Kidney (tissue), 14 donors: Measurements from ENCODE around the gene KIF23. TPM values are rescaled to one million over a fixed set of nuclear protein-coding genes. Genes with fewer than 3 reads are reported as not detected.

Experiments used
- DNase-seq, 5 donors: peaks; one replicate each; pipeline ENCODE4 v3.0.0-alpha.2; 2013 to 2020
- FAIRE-seq: peaks from 2 replicates; lab custom pipeline; 2012; peaks lifted over from hg19 to GRCh38; lab: Jason Lieb, UNC
- H3K27ac ChIP-seq, 2 donors: one replicate each; pipeline ENCODE4 v1.7.0; 2013; ENCODE audit warnings: low read depth in 2 of 2, low read length in 2 of 2, inconsistent platforms in 1 of 2
- H3K27me3 ChIP-seq: one replicate; pipeline ENCODE4 v1.7.1; 2013; ENCODE audit warnings: low read length, inconsistent platforms; ENCODE audit not compliant: control insufficient read depth, insufficient read depth
- H3K36me3 ChIP-seq, 3 donors: one replicate each; pipeline versions ENCODE4 v1.7.0 to v1.7.1; 2013; ENCODE audit warnings: low read length in 3 of 3, control low read depth in 1 of 3, inconsistent platforms in 1 of 3; ENCODE audit not compliant: insufficient read depth in 3 of 3, control insufficient read depth in 2 of 3
- H3K4me1 ChIP-seq, 3 donors: one replicate each; pipeline versions ENCODE4 v1.7.0 to v1.7.1; 2013; ENCODE audit warnings: low read length in 3 of 3, inconsistent platforms in 1 of 3, low read depth in 1 of 3; ENCODE audit not compliant: control insufficient read depth in 2 of 3, insufficient read depth in 2 of 3
- H3K4me3 ChIP-seq, 3 donors: one replicate each; pipeline versions ENCODE4 v1.7.0 to v1.8.1; 2013; ENCODE audit warnings: low read length in 3 of 3, control low read depth in 1 of 3, inconsistent platforms in 1 of 3
- H3K9ac ChIP-seq, 3 donors: one replicate each; pipeline versions ENCODE4 v1.7.0 to v1.7.1; 2013; ENCODE audit warnings: low read length in 3 of 3, control low read depth in 1 of 3, inconsistent platforms in 1 of 3
- H3K9me3 ChIP-seq, 3 donors: one replicate each; pipeline versions ENCODE4 v1.7.0 to v1.7.1; 2013; ENCODE audit warnings: low read length in 3 of 3, control low read depth in 1 of 3, inconsistent platforms in 1 of 3; ENCODE audit not compliant: control insufficient read depth in 2 of 3, insufficient read depth in 1 of 3
- CTCF ChIP-seq: IDR thresholded peaks from 3 replicates; pipeline ENCODE4 v1.5.1; 2012; ENCODE audit warnings: mild to moderate bottlenecking, moderate library complexity, borderline replicate concordance; ENCODE audit not compliant: insufficient read depth; ENCODE audit errors: extremely low read depth
- intact Hi-C: fragments of 100-400 bp; cut with DNase I; formaldehyde crosslinking; loops from one replicate; pipeline ENCODE4 v1.11.1; 2022
- polyA plus RNA-seq: library from polyadenylated mRNA; stranded (reverse); fragments of 350-450 nt; fragmentation: Illumina TruSeq; extraction: RNeasy Lipid Tissue Mini Kit (QIAGEN cat#74804); gene quantifications from one replicate; pipeline ENCODE4 v1.2.3, GENCODE V29; 2014; ENCODE audit warnings: low read depth, low replicate concordance; ENCODE audit not compliant: insufficient read depth
- total RNA-seq: library from RNA; stranded (reverse); fragmentation: NEBNext Ultra II Directional; extraction: Animal tissue kit (Norgen Biotek cat#: 25700); gene quantifications from one replicate; pipeline ENCODE4 v1.2.1, GENCODE V29; 2021
- donor health status: control.
- donor health status: control.
- donor health status: control.
- donor health status: control.
- donor health status: control.
- donor health status: DM: yes; HTN: yes; CAD: no.
- donor health status: Normal renal cell carcinoma (clear cell type).

The KIF23 gene
- total and polyA plus RNA-seq, 2 donors from 2014 or later, result 2.5 to 3.6 TPM

GRCh38 chr15:69422336-69422895 lies 8.3 kb downstream of the KIF23 start:
- Histone ChIP-seq H3K27ac (no peak overlapping the region), H3K9ac (no peak overlapping the region), H3K36me3 (peaks cover 0 to 4% (median 2%) of the 10 kb centered on the region in 3 donors), H3K4me1 (no peaks in the 10 kb centered on the region), H3K9me3 (no peaks in the 10 kb centered on the region), H3K27me3 (no peaks in the 10 kb centered on the region), H3K4me3 (no peak overlapping the region)
- FAIRE-seq, result no peak
- intact Hi-C loops, result no loop called here
- TF ChIP-seq CTCF, result no peak
- no peak for DNase-seq

GRCh38 chr15:69424001-69424400 lies 9.9 kb downstream of the KIF23 start:
- Histone ChIP-seq H3K27ac (no peak overlapping the region), H3K4me1 (no peaks in the 10 kb centered on the region), H3K9ac (no peak overlapping the region), H3K27me3 (no peaks in the 10 kb centered on the region), H3K9me3 (no peaks in the 10 kb centered on the region), H3K36me3 (peaks cover 0 to 4% (median 2%) of the 10 kb centered on the region in 3 donors), H3K4me3 (no peak overlapping the region)
- DNase-seq (no peak), FAIRE-seq (no peak)
- intact Hi-C loops, result no loop called here
- TF ChIP-seq CTCF, result no peak

GRCh38 chr15:69424748-69425413 lies 10.7 kb downstream of the KIF23 start:
- DNase-seq (no peak), FAIRE-seq (no peak)
- Histone ChIP-seq H3K4me3 (no peak overlapping the region), H3K27me3 (no peaks in the 10 kb centered on the region), H3K9me3 (no peaks in the 10 kb centered on the region), H3K4me1 (no peaks in the 10 kb centered on the region), H3K27ac (no peak overlapping the region), H3K36me3 (peaks cover 0 to 4% (median 2%) of the 10 kb centered on the region in 3 donors), H3K9ac (no peak overlapping the region)
- TF ChIP-seq CTCF, result no peak
- intact Hi-C loops, result no loop called here
